Activated CD4-positive, alpha-beta T cell treated with anti-CD3 and anti-CD28 coated beads, Interleukin-2, amount 50 U/mL, for 1 hour (primary cell): ENCODE data around the gene GRB7.
A peak's percentile ranks its signal among the peaks of the same experiment; 100 is the strongest.
"Not testable (repeated sequence)": the region's sequence is repeated elsewhere in the genome, so short reads cannot be mapped to it uniquely, and the experiment has no call there.

Experiments
- DNase-seq: peaks from one replicate; pipeline ENCODE4 v3.0.0-alpha.2; 2020

Gene GRB7

DNA sequence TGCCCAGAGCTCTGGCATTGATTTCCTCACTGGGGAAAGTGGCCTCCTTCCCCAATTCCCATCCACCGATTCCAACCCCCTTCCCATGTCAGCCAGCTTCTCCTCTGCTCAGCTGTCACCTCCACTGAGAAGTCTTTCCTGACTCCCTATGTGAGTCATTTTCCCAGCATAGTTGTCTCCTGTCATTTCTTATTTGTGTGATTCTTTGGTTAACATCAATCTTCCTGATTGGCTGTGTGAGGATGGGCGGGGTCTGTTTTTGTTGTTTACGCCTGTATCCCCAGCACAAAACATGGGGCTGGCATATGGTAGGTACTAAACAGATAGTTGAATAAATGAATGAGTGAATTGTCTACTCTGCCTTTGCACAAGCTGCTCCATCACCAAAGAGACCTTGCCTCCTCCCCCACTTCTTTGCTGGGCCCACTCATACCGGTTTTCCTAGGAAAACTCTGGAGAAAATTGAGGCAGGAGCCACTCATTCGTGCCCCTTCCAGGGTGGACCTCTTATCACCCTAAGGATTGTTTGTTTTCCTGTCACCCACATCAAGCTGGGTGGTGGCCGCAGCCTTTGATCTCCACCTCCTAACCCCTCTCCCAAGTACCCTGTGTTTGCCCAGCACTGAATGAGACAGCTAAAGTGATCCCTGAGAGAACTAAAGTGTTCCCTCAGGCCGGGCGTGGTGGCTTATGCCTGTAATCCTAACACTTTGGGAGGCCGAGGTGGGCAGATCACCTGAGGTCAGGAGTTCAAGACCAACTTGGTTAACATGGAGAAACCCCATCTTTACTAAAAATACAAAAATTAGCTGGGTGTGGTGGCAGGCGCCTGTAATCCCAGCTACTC lies 1.2 kb upstream of the GRB7 start:
- no peak for DNase-seq

- DNase-seq = no peak
These were observed 455 bp upstream of the GRB7 start for GRCh38 chr17:39737206-39737759.

DNA sequence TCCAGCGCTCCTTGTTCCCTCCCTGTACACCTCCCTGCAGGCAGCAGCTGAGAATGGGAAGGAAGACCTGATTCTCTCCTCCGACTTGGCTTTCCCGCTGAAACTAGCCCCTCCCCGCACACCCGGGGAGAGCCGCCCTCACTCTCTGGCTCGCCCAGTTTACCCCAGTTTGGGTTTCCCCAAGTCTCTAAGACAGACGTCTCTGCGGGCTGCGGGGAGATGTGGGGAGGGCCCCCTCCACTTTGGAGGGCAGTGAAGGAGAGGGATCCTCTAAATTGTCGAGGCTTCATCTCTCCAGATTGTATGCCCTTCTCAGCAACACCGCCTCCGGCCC lies 797 bp downstream of the GRB7 start:
- peak; percentile 57 for DNase-seq

DNA sequence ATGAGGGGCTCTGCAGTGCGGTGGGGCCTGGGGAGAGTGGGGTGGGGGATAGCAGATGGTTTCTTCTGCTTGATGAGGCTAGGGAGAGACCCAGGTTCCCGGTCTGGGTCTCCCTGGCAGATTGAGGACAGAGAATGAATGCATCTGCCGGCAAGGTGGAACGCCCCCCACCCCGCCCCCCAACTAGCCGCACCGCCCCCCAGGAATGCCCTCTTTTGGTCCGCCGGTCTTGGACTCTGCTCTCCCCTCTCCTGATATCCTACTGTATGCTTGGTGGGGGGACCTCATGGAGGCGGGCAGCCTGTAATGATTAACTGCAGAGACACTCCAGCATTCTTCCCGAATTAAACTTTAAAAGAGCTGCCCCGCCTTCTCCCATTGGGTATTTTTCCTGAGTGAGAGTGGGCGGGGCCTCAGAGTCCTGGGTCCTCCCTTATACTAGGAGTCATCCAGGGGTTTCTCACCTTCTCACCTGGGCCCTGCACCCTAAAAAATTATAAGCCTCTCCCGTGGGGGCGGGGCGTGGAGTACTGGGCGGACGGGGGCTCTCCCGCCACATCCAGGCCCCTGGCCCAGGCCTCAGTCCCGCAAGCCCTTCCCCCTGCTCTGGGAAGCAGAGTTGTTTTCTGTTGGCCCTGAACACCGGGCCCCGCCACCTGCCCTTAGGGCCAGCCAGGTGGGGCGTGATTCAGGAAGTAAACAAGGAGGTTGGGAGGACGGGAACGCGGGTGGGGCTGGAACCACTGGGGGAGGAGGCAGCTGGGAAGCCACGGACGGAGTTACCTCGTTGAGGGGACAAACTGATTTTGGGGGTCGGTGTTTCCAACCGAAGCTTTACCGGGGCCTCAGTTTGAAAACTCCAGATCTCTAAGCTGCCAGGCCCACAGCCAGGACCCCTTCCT lies 1.5 kb downstream of the GRB7 start:
- DNase-seq = no peak

DNA sequence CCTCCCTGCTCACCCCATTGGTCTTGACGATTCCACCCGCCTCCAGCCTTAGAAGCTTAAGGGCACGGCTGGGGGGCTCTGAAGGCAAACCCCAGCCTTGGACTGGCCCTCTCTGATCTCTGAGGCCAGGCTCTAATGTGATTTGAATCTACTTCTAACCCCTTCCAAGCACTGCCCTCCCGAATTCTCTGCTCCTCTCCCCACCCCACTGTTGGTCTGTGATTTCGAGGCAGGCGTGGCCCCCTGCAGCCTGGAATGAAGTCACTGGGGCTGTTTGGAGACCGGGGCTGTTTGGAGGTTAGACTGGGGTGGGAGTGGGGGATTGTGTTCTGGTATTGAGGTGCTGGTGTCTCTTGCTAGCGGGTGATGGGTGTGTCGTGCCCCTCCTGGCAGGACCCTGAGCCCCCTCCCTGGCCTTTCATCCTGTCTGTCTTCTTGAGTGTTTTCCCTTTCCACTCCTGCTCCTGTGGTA lies 2.2 kb downstream of the GRB7 start:
- no peak for DNase-seq

DNA sequence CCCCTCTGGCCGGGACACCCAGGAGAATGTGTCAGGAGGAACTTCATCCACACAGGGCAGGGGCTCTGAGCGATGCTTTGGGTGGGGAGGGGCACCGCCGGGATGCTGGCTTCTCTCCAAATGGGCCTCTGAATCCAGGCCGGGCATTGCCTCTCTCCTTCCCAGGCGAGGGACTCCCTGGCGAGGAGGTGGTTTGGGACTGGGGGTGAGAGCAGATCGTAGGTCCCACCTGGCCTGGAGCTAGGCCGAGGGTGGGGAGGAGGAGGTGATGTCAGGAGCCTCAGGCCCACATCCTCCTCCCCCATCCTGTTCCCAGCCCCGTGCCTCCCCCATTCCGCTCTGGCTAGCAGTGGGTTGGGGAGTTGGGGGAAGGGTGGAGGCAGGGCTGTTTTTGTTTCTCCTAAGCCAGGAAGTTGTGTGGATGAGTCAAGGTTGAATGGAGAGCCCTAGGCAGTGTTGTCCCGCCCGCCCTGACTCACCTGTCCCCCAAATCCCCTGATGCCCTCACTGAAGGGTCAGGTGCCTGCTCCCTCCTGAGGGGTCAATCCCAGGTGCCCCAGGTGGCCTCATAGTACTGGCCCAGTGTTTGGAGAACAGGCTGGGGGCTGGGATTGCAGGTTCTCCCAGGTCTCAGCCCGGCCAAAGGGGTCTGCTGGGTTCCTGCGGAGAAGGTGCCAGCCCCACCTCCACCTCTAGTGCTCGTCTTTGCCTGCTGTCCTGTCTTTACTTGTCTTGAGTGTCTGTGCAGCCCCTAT lies 2.8 kb downstream of the GRB7 start:
- no peak for DNase-seq

- DNase-seq = no peak
These were observed 4.6 kb downstream of the GRB7 start for GRCh38 chr17:39742126-39742855.

DNA sequence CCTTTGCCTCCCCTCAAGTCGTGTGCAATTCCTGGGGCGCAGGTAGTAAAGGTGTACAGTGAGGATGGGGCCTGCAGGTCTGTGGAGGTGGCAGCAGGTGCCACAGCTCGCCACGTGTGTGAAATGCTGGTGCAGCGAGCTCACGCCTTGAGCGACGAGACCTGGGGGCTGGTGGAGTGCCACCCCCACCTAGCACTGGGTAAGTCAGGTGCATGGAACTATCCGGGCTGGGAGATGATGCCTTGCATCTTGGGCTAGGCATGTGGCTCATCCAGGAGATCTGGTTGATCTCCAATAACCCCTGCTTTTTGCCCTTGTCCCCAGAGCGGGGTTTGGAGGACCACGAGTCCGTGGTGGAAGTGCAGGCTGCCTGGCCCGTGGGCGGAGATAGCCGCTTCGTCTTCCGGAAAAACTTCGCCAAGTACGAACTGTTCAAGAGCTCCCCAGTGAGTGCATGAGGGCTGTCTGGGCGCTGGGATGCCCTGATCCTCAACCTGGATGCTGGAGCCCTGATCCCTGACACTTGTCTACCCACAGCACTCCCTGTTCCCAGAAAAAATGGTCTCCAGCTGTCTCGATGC lies 5.2 kb downstream of the GRB7 start:
- DNase-seq = no peak

DNA sequence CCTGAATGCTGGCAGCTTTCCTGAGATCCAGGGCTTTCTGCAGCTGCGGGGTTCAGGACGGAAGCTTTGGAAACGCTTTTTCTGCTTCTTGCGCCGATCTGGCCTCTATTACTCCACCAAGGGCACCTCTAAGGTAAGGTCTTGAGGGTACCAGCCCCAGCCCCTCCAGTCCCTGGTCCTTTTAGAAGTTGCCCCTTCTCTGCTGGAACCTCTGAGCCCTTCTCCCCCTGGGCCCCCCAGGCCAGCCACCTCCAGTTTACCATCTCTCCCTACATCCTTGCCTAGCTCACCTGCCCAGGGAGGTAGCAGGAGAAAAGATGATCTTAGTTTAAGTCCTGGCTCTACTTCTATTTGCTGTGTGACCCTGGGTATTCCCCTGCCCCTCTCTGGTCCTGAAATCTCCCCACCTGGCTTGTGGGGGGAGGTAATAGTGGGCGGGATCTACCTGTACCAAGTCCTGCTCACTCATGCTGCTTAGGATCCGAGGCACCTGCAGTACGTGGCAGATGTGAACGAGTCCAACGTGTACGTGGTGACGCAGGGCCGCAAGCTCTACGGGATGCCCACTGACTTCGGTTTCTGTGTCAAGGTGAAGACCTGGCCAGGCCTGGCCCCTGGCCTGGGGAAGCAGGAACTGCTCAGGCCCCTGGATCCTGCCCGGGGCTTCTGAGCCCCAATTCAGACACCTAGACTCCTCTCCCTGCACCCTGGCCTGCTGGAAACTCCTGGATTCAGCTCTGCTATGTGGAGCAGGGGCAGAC lies 6.5 kb downstream of the GRB7 start:
- DNase-seq = no peak

GRCh38 chr17:39744836-39745215 lies 7.1 kb downstream of the GRB7 start:
- DNase-seq = no peak

DNA sequence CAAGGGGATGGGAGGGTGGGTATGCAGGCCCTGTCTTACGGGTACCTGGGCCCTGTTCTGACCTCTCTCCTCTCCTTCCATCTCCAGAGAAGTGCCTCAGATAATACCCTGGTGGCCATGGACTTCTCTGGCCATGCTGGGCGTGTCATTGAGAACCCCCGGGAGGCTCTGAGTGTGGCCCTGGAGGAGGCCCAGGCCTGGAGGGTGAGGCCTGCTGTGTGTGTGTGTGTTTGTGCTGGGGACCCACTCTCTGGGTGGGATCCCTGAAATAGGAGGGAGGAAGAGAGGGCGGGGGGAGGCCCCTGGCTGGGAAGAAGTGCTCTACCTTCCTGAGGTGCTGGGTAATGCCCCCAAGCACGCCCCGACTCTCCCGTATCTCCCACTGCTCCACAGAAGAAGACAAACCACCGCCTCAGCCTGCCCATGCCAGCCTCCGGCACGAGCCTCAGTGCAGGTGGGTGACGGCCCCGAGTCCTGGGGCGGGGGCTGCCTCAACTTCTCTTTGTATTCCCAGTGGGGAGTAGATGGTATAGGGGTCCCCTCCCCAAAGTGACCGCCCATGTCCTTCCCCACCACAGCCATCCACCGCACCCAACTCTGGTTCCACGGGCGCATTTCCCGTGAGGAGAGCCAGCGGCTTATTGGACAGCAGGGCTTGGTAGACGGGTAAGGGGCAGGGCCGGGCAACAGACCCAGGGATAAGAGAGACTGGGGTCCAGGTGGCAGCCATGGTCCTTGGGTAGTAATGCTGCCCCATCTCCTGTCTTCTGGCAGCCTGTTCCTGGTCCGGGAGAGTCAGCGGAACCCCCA lies 7.8 kb downstream of the GRB7 start:
- no peak for DNase-seq

GRCh38 chr17:39746145-39746461 lies 8.4 kb downstream of the GRB7 start:
- no peak for DNase-seq

GRCh38 chr17:39747745-39748144 lies 10.0 kb downstream of the GRB7 start:
- DNase-seq = no peak

DNA sequence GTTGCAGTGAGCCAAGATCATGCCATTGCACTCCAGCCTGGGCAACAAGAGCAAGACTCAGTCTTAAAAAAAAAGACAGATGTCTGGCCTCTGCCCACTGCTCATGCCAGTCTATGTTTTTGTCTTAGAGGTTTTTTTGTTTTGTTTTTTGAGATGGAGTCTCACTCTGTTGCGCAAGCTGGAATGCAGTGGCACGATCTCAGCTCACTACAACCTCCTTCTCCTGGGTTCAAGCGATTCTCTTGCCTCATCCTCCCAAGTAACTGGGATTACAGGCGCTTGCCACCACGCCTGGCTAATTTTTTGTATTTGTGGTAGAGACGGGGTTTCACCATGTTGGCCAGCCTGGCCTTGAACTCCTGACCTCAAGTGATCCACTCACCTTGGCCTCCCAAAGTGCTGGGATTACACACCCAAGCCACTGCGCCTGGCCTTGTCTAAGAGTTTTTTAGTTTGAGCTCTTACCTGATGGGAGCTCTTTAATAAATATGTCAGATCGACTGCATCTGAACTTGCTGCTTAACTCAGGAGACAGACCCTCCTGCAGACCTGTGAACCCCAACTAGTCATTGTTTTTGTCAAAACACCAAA lies 10.8 kb downstream of the GRB7 start:
- not testable (repeated sequence) for DNase-seq

DNA sequence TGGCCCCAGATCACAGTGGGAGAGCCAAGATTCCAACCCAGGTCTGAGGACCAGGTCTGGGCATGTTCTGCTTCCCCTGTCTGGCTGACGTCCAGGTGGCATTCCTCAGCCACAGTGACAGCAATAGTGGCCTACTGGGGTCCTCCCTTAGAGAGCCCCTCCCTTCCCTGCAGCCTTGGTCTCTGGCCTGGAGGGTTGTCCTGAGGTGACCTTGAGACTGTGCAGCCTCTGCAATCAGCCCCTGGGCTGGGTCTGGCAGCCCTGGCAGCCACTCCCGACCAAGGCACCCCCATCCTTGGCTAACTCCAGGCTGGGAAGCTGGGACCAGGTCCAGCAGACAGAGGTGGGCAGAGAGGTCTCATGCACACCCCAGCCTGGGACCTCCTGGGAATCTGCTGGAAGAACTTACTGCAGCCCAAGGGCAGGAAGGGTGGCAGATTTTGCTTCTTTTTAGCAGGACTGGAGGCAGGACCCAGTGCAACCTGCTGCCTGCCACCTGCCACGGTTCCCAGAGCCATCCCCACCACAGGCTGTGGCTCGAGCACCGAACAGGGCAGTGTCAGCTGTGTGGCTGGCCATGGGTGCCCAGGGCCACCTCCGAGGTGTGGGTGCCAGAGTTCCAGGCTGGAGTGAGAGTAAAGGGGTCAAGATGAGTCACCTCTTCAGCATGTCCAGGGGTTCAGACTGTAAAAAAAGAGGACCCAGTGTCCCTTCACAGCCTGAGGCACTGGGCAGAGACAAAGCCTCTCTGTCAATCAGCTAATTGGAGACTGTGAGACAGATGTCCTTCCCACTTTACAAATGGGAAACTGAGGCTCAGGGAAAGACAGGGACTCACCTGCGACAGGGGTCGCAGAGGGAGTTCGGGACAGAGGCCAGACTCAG lies 12.6 kb downstream of the GRB7 start:
- DNase-seq = no peak

DNA sequence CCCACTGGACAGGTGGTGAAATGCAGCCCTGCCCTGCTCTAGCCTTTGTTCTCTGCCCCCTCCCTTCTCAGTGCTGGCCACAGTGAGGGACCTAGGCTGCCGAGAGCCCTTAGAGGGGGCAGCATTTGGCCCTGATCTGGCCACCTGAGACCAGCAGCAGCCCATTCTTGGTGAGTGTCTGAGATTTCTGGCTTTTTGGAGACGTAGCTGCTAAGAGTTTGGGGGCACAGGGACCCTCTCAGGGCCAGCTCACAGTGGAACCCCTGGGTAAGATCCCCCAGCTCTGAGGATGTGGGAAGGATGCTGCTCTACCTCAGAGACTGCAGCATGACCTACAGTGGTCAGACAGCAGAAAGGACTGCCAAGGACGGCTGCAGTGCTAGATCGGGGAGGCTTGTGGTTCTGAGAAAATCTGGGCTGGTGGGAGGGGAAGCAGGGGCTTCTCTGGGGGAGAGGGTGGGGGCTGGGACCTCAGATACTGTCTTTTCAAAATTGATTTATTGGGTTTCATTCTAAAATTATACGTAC lies 13.3 kb downstream of the GRB7 start:
- no peak for DNase-seq

GRCh38 chr17:39751637-39752036 lies 13.9 kb downstream of the GRB7 start:
- no peak for DNase-seq

DNA sequence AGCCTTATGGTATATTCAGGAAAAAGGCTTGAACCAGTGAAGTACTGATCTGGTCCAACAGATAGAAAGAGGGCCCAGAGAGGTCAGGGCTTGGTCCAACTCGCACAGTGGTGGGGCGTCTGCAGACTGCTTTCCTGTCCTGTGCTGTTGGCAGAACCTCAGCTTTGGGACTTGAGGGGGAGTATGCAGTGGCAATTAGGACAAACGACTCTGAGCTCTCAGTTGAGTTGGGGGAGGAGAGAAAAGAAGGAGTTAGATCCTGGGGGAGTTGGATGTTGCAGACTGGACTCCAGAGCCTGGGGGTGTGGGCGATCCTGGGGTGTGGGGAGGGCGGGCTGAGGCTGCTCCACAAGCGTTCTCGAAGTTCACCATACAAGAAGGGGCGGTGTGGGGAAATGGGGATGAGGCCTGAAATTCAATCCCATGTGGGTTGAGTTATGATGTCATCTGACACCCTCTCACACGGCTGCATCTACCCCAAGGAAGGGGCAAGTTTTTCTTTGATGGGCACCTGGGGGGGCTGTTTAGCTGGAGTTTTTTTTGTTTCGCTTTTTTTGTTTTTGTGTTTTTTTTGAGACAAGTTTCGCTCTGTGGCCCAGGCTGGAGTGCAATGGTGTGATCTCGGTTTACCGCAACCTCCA lies 14.6 kb downstream of the GRB7 start:
- DNase-seq = no peak
